ENCODE data around the gene ZNF831.

Gene ZNF831

GRCh38 chr20:59163631-59164530 is at the start of gene ZNF831:
TSS of gene ZNF831 (plus strand) at chr20:59163821. CDS start at chr20:59191020, 27,199 bp downstream.
- DNase-seq (ENCODE audit: low read depth): no peak

- no peak for DNase-seq (ENCODE audit: low read depth)
Measured at GRCh38 chr20:59117526-59117925, 46.1 kb upstream of the ZNF831 start.

- DNase-seq (ENCODE audit: low read depth): no peak
Measured at GRCh38 chr20:59118855-59119254, 44.8 kb upstream of the ZNF831 start.

- DNase-seq (ENCODE audit: low read depth): no peak
Measured at GRCh38 chr20:59120491-59120890, 43.1 kb upstream of the ZNF831 start.

- DNase-seq (ENCODE audit: low read depth): no peak
Measured at GRCh38 chr20:59120919-59121318, 42.7 kb upstream of the ZNF831 start.

GRCh38 chr20:59121714-59122565 is 41.7 kb upstream of the ZNF831 start:
- DNase-seq (ENCODE audit: low read depth): no peak

GRCh38 chr20:59122566-59122919 is 41.1 kb upstream of the ZNF831 start:
- DNase-seq (ENCODE audit: low read depth): no peak

GRCh38 chr20:59123011-59123677 is 40.5 kb upstream of the ZNF831 start:
- no peak for DNase-seq (ENCODE audit: low read depth)

- no peak for DNase-seq (ENCODE audit: low read depth)
Measured at GRCh38 chr20:59123678-59124255, 39.9 kb upstream of the ZNF831 start.

GRCh38 chr20:59124296-59125029 is 39.2 kb upstream of the ZNF831 start:
- DNase-seq (ENCODE audit: low read depth): no peak

GRCh38 chr20:59125332-59125731 is 38.3 kb upstream of the ZNF831 start:
- DNase-seq (ENCODE audit: low read depth): no peak

GRCh38 chr20:59125836-59126235 is 37.8 kb upstream of the ZNF831 start:
- no peak for DNase-seq (ENCODE audit: low read depth)

- DNase-seq (ENCODE audit: low read depth): no peak
Measured at GRCh38 chr20:59127839-59128238, 35.8 kb upstream of the ZNF831 start.

GRCh38 chr20:59131551-59132285 is 31.9 kb upstream of the ZNF831 start:
- DNase-seq (ENCODE audit: low read depth): no peak

- no peak for DNase-seq (ENCODE audit: low read depth)
Measured at GRCh38 chr20:59134182-59134581, 29.4 kb upstream of the ZNF831 start.

- no peak for DNase-seq (ENCODE audit: low read depth)
Measured at GRCh38 chr20:59135093-59135492, 28.5 kb upstream of the ZNF831 start.

GRCh38 chr20:59136027-59136426 is 27.6 kb upstream of the ZNF831 start:
- no peak for DNase-seq (ENCODE audit: low read depth)

GRCh38 chr20:59137532-59137931 is 26.1 kb upstream of the ZNF831 start:
- no peak for DNase-seq (ENCODE audit: low read depth)

- DNase-seq (ENCODE audit: low read depth): no peak
Measured at GRCh38 chr20:59138114-59138748, 25.4 kb upstream of the ZNF831 start.

- no peak for DNase-seq (ENCODE audit: low read depth)
Measured at GRCh38 chr20:59139998-59140397, 23.6 kb upstream of the ZNF831 start.

All from GM04504 (cell line).